Umbilical cord (tissue), 2 donors: ENCODE measurements around the gene GLUD1. TPM values are rescaled to one million over a fixed set of nuclear protein-coding genes. Genes with fewer than 3 reads are reported as not detected.
"Not testable (repeated sequence)": the region's sequence is repeated elsewhere in the genome, so short reads cannot be mapped to it uniquely, and the experiment has no call there.

ENCODE experiments used
- DNase-seq: peaks from one replicate; pipeline ENCODE4 v3.0.0-alpha.2; 2015; ENCODE audit warnings: low spot score
- total RNA-seq: library from RNA; depleted of rRNA; stranded (reverse); fragments of >200 nt; gene quantifications from one replicate; pipeline ENCODE4 v1.2.3, GENCODE V29; 2014; ENCODE audit warnings: low replicate concordance; ENCODE audit not compliant: insufficient read depth

Gene GLUD1
- total RNA-seq, 1 donor from 2014 or later: 82.8 TPM

- DNase-seq: no peak
These were observed 3.9 kb downstream of the GLUD1 start for GRCh38 chr10:87090779-87091178.

GRCh38 chr10:87089746-87090145 is 4.9 kb downstream of the GLUD1 start:
- no peak for DNase-seq

- no peak for DNase-seq
These were observed 9.1 kb downstream of the GLUD1 start for GRCh38 chr10:87085537-87085936.

GRCh38 chr10:87084291-87084782 is 10.3 kb downstream of the GLUD1 start:
- peak; percentile 37 for DNase-seq

- DNase-seq: not testable (repeated sequence)
These were observed 10.9 kb downstream of the GLUD1 start for GRCh38 chr10:87083576-87084290.

DNA sequence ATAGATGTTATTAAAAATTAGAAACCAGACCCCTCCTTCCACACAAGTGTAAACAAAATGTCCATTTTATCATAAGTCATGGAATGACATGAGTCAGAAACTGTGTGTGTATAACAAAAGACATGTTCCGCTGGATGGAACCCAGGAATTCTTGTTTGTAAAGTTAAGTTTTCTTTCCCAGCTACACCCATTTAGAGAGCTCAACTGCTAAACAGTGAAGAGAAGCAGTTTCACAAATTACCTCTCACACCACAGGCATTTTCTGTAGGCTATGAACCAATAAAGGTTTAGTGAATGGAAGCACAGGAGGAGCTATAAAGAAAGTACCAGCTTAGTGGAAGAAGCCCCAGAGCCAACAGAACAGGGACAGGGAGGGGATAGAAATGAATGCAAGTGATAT is 12.4 kb downstream of the GLUD1 start:
- DNase-seq: peak; percentile 46

- DNase-seq: not testable (repeated sequence)
These were observed 13.1 kb downstream of the GLUD1 start for GRCh38 chr10:87081574-87081973.

DNA sequence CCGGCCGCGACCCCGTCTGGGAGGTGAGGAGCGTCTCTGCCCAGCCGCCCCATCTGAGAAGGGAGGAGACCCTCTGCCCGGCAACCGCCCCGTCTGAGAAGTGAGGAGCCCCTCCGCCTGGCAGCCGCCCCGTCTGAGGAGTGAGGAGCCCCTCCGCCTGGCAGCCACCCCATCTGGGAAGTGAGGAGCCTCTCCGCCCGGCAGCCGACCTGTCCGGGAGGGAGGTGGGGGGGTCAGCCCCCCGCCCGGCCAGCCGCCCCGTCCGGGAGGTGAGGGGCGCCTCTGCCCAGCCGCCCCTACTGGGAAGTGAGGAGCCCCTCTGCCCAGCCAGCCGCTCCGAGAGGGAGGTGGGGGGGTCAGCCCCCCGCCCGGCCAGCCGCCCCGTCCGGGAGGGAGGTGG is 14.0 kb downstream of the GLUD1 start:
- not testable (repeated sequence) for DNase-seq

- no peak for DNase-seq
These were observed 15.4 kb downstream of the GLUD1 start for GRCh38 chr10:87079106-87079836.

- not testable (repeated sequence) for DNase-seq
These were observed 18.2 kb downstream of the GLUD1 start for GRCh38 chr10:87076421-87076820.

DNA sequence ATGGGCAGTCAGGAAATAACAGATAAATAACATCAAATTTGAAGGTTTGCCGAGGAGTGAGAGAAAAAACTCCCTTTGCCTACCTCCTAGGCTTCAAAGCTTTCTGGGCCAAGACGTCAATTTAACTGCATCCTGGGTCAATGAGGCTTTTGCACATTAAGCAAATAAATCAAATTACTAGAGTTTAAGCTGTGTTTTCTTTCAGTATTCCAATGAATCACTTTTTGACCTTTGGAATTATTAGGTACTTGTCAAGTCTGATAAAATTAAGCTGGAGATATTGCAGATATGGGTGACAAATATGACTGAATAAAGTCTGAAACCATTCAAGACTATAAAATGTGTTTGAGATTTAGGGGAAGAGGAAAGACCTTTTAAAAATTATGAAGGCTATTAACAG is 22.2 kb downstream of the GLUD1 start:
- no peak for DNase-seq

DNA sequence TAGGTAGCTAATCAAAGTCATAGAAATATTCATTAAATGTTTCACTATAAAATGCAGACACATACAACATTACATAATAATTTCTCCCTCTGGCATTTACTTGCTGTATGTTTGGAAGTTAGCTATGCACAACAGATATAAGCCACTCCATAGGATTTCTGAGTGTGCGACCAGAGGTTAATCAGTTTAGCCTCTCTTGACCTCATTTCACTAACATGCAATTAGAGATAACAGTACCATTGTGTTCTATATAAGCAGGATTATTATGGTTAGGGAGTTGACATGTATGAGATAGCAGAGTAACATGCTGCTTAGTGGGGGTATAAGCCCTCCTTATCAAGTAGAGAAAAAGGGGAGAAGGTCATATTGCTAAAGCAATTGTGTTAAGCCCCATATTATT is 26.4 kb downstream of the GLUD1 start:
- no peak for DNase-seq

- DNase-seq: no peak
These were observed 27.8 kb downstream of the GLUD1 start for GRCh38 chr10:87066865-87067264.

DNA sequence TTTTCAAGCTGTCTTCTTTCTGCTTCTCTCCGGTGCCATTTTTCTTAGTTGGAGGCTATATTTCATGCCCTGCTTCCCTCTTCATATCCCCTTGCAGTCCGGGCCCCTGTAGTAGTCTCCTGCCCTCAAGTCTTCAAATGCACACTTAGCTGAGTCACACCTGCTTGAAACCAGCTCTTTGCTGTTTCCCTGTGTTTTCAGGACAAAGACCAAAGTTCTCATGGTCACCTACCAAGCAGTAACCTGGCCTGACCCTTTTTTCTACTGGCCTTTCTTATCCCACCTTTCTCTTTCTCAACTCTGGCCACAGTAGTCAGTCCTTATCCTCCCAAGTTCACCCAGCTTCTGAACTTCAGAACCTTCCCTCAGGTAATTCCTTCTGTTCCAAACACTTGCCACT is 28.5 kb downstream of the GLUD1 start:
- no peak for DNase-seq

DNA sequence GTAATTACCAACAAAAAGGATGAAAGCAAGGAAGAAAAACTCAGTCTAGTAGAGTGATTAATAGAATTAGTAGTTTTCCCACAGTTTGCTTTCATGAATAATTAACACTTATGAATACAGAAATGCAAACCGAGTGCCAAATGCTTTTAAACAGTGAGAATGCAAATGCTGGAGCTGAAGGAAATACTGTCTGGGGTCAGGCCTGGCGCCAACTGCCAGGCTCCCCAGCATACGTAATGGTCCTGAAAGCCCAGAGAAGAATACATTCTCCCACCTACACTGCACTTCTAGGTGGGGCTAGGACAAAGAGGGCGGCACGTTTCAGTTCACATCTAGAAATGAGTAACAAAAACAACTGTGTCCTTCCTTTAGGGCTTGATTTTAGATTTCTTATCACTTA is 30.0 kb downstream of the GLUD1 start:
- DNase-seq: no peak

DNA sequence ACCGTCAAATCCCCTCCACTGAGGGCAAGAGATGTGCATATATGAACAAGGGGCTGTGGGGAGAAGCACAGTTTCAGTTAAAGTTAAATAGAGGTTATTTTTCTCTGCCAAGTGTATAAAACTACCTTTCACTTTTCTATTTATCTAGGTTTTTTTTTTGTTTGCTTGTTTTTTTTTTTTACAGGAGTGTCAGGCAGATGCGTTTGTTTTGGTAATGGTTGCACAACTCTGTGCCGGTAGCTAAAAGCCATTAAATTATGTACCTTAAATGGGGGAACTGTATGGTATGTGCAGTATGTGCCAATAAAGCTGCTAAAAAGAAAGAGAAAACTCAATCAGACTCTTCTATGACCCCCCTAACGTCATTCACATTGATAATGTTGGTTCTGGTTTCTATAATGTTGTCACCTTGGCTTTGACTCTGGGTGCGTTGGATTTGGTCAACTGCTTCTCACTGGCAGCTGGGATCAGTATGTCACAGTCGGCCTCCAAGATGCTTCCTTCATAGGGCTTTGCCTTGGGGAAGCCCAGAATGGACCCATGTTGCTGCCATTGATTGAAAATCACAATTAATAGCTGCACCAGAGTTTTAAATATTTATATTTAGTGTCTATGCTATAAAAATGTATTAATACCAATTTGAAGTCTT is 34.2 kb downstream of the GLUD1 start:
- no peak for DNase-seq

DNA sequence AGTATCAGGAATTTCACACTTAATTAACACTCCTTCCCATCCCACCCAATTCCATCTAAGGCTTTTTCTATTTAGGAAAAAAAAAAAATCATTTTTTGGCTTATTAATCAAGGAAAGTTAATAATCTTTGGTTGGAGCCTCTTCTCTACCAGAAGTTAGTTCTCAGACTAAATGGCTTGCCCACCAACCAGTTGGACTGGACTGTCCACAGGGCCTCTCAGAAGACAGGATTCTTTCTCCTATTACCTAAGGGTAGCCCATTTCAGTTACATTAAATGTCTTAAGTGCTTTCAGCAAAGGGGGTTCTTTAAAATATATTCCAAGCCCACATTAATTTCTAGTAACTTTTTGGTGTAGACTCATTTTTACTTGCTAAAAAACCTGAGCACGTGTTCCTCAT is 35.2 kb downstream of the GLUD1 start:
- DNase-seq: no peak

- DNase-seq: no peak
These were observed 36.5 kb downstream of the GLUD1 start for GRCh38 chr10:87058171-87058570.

GRCh38 chr10:87054373-87055295 is 40.0 kb downstream of the GLUD1 start:
- peak; percentile 47 for DNase-seq

DNA sequence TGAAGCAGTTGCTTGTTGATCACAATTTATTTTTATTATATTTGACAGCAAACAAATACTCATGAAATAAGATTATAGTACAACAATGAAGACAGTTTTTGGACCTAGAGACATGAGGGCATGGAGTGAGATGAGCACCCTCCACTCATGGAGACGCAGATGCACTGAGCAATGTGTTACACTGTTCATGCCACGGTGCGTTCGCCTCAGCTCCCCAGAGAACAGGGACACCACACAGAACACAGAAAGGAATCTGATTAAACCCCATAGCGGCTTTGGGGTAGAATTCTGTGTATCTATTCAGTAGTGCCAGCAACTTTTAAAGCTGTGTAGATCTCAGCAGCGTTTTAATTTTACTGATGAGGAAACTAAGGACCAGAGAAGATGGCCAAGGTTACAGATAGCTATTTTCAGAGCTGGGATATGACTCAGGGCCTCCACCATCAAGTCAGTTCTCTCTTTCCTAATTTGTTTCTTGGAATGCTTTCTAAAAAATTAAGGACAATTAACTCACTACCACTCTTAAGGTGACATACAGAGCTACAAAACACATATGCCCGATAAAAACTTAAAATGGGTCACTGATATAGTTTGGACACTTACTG is 41.0 kb downstream of the GLUD1 start:
- DNase-seq: no peak

- no peak for DNase-seq
These were observed 41.5 kb downstream of the GLUD1 start for GRCh38 chr10:87053111-87053510.
